Measurements from ENCODE around the gene STK32A.

Gene STK32A

DNA sequence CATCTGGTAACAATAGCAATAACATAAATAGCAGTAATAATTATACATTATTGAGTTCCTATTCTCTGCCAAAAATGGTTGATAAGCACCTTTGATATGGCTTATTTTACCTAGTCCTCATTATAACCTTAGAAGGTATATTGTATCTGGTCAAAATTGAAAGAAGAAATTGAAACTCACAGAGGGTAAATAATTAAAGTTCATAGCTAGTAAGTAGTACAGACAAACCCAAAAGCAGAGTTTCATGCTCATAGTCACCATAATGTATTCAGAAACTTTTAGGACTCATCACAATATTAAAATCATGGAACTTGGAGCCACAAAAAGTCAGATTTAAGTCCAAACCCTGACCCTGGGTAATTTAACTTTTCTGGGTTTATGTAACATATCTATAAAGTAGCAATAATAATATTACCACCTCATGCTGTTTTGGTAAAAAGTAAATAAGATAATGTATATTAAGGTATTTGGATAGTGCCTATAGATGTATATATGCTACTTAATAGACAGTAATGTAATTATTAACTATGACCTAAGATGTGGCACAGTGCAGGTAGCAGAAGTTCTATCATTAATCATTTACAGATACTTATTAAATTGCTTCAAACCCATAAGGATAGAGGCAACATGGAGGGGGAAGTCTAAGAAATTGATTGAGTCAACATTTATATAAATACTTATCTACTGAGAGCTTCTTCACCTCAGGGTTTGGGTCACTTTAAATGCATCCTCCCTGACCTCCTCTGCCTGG lies 32.4 kb downstream of the STK32A start:
- no peak for DNase-seq

DNA sequence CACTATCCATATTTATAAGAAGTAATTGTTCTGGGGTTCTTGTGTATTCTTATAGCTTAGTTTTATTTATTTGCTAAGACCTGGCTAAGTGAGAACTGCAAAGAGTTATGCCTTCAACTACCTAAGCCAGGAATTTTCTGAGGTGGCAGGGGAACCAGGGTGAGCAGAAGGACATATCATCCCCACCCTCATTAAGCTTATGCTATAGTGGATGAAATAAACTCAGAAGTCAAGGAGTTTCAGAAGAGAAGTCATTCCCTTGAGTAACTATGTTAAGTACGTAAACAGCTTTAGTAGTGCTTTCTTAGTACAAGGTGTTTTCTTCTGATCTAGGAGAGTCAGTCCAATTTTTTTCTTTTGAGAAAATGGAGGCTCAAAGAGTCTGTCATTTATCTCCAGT lies 41.7 kb downstream of the STK32A start:
- no peak for DNase-seq

DNA sequence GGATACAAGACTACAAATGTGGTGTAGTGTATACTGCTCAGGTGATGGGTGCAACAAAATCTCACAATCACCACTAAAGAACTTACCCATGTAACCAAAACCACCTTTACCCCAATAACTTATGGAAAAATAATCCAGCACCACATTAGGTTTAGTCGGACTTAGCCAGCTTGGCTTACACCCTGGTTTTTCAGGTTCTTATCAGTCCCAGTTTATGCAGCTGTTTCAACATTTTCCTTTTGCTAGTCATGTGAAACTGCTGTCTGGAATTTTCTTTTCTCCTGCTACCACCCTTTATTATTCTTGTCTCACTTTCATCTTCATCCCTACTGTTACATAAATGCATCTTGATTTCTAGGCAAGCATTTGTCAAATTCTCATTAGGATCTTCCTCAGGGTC lies 51.5 kb downstream of the STK32A start:
- no peak for DNase-seq

DNA sequence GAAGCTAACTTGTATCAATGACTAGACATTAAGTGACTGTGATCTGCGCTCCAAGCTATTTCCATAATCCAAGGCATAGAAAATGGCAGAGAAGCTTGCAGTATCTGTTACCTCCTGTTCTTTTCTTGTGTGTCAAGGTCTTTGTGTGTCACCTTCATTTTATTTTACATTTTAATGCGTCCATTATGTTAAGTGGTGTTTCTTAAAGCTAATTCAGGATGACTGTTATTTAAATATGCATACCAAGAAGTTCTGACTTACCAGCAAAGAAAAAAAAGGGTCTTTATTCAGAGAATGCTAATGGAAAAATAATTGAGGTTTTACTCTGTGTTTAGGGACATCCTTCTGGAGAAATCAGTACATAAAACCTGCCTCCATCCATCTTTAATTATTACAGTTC lies 52.3 kb downstream of the STK32A start:
- DNase-seq = no peak

DNA sequence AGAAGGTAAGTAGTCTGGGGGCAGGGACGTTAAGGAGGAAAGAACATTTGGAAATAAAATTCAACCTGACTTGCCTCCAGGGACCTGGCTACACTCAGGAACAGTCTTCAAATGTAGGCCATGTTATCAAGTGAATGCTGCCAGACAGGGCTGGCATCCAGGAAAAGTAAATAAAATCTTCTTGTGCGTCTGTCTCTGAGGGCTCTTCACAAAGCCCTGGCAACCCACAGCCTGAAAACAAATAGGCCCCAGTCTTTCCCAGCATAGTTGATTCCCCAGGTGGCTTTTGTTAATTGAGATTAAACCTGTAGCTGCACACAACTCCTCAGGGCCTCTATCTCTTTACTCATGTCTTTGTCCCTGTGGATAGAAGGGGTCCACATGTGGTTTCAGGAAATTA lies 55.4 kb downstream of the STK32A start:
- DNase-seq = no peak

DNA sequence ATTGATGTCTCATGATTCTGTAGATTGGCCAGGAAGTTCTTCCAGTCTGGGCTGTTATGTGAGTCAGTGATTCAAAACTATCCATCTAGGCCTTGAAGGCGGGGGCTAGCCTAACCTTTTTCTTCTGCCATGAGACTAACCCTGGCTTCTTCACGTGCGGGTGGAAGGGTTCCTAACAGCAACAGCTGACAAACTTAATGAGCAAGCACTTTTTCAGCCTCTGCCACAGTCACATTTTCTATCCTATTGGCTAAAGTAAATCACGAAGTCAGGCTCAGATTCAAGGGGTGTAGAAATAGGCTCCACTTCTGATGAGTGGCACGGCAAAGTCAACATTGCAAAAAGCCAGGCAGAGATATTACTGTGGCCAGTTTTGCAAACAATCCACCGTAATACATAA lies 68.4 kb downstream of the STK32A start:
- DNase-seq = no peak

DNA sequence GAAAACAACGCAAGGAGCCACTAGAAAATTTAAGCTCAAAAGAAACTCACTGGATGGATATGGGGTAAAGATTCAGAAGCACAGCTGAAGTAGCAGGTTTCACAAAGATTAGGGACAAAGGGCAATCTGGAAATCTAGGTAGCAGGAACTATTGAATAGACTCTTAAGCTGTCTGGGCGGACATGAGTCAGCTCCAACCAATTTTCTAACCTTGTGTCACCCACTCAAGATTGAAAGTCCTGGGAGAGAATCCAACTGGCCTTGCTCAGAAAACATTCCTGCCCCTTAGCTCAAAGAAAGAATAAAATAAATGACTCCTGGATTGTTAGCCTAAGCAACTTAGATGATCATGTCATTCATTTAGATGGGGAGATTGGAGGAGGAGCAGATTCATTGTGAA lies 69.2 kb downstream of the STK32A start:
- no peak for DNase-seq

DNA sequence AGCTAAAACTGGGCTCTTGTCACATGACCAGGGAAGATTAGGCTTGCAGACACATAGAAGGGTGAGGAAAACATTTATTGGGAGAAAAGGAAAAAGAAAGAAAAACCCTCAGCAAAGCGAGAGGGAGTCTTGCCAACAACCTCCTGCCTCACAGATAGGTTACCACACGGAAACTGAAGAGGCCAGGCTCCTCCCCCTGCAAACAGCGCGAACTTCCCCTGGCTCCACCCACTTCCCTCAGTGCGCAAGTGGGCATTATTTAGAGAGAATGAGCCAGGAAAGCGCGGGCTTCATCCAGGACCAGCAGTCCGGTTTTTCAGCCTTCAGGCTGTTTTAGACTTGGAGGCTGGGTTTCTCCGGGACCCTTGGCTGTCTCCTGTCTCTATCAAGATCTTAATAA lies 70.3 kb downstream of the STK32A start:
- DNase-seq = no peak

DNA sequence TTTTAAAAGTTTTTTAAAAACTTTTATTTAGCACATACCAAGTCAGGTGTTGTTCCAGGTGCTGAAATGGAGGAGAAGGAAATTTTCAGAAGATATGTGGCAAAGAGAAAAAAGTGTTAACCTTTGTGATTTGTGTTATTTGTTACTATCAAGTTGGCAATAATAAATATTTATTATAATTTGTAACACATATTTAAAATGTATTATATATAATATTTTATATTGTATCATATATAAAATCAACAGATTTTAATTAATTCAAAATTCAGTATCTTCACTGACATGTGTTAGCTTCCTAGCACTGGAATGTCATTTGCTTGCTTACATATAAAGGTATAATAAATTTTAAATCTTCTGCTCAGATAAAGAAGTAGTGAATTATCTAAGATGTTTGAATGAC lies 71.5 kb downstream of the STK32A start:
- no peak for DNase-seq

DNA sequence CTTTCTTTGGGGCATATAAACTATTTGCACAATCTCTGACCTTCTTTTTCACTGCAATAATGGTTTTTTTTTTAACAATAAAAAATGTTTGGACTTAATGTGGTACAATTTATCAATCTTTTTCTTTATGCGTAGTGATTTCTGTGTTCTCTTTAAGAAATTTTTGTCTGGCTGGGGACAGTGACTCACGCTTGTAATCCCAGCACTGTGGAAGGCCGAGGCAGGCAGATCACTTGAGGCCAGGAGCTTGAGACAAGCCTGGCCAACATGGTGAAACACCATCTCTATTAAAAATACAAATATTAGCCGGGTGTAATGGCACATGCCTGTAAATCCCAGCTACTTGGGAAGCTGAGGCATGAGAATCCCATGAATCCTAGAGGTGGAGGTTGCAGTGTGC lies 72.3 kb downstream of the STK32A start:
- DNase-seq = no peak

DNA sequence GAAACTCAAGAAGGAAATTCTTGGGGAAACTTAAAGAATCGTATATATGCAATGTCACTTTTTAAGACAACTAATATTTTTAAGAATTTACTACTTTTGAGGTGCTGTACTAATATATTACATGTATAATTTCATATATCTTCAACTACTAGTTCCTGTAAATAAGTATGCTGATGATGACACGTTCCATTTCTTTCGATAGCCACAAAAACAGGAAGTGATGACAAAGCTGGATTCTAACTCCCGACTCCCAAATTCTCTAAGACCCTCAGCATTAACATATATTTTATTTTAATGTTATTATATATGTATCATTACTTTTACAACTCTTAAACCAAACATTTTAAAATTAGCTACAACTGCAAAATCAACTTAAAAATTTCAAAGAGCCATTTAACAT lies 74.8 kb downstream of the STK32A start:
- DNase-seq = no peak

DNA sequence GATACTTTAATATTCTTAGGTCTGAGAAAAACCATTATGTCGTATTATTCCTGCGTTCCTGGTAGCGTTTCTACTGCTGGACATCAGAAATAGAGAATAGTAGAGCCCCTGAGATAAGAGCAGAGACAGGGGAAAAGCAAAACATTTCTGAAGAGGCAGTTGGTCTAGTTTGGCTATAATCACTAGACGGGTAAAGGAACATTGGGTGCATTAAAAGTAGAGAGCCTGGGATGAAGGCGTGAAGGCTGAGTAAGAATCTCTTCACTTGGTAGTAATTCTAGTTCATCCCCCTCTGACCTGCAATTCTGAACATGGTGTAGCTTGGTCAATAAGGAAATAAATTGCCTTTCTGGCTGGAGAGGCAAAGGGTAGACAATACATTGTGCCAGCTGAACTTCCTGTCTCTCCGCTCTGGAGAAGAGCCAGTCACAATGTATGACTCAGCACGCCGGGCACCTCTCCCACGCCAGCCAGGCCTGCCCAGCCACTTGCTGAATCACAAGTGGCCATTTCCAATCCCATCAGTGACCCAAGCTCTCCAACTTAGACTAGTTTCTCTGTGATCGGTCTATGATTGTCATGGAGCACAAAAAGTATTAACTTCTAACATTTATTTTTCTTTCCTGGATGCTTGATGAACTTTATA lies 75.4 kb downstream of the STK32A start:
- peak; percentile 29 to 50 for DNase-seq

DNA sequence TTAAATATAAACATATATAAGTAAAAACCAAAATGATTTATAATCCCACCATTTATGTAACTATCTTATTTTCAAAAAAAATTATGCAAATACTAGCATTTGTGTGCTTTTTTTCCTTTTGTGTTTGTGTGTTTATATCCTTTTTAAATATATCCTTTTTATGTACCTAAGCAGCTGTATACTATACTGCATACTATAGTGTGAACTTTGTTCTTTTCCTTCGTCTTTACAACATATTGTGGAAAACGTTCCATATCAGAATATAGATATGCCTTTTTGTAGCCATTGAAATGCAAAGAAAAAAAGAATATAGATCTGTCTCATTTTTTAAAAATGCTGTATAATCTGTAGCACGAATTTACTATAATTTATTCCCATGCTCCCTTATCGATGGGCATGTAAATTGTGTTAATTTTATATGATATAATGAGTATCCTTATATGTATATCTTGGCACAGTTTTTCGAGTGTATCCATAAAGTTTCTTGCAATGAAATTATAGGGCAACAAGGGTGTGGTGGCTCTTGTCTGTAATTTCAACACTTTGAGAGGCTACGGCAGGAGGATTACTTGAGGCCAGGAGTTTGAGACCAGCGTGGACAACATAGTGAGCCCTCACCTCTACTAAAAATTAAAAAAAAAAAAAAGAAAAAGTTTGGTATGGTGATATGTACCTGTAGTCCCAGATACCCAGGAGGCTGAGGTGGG lies 83.3 kb downstream of the STK32A start:
- no peak for DNase-seq

DNA sequence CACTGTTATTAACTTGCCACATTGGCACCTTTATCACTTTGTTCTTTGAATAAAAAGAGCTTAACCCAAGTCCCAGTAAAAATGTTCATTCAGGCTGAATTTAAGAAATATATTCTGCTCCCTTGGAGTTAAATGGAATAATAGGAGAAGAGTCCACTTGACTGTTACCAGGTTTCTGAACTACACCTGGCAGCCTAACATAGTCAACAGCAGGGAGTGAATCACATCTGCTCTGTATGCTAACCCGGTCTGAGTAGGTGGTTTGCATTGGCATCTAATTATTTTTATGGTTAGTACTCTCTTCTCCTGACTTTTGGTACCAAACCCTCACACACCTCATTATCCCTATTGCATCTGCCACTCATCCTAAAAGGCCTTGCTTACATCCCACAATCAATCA lies 86.7 kb downstream of the STK32A start:
- DNase-seq = no peak

DNA sequence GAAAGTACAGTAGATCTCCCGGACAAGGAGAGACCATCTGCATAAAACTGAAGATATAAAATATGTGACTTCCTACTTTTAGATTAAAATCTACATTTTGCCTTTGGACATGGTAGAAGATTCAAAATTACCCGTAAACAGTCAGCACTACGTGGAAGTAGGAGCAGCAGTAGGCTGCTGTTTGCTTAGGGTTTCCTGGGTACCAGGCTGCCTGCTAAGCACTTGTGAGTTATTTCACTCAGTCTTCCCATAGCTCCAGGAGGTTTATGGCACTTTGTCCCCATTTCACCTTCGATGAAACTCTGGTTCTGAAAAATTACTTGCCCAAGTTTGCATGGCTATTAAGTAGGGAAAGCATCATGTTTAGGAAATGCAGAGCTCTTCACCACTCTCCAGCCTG lies 92.6 kb downstream of the STK32A start:
- no peak for DNase-seq

DNA sequence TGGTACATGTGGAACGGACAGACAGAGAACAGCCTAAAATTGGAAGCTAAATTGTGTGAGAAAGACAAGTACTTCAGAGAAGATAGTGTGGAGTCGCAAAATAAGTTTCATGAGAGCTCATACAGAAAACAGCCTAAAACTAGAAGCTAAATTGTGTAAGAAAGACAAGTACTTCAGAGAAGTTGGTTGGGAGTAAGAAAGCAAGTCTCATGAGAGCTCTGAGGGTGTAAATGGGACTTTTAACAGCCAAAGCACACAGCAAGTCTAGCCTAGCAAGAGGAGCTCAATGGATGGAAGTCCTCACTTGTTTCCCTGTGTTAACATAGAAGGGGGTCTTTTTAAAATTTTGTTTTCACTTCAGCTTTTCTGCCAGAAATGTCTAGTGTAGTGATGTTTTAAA lies 93.1 kb downstream of the STK32A start:
- DNase-seq = no peak

DNA sequence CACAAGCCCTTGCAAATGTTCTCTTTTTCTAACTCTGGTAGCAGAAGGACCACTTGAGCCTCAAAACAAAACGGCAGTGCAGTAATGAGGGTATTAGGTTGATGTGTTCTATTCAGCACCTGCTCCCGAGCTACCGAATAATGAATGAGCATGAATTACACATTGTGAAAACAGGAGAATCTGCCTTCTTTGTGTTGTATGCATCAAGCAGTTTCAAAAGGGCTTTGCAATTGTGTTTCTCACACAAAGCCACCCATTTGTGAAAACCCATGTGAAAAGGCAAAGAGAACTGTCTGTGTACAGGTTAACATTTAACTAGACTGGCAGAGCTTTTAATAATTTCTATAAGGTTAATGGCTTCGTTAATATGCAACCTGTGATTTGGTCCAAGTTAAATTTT lies 97.8 kb downstream of the STK32A start:
- DNase-seq = no peak

DNA sequence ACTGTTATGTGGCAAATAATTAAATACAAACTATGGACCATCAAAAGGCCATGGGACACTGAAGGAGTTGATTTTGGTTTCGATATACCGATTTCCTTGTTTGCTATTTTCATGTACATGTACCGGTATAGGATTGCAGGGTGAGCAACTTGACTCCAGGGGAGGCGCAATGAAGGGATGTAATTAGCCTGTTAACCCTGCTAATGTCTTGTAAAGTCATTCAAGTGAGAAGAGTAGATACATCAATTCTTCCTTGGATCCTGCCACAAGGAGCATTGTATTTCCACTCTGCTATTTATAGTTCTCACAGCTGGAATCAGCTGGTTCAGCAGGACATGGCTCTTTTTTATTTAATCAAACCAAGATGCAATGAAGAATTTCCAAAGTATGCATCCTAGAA lies 102.0 kb downstream of the STK32A start:
- no peak for DNase-seq

DNA sequence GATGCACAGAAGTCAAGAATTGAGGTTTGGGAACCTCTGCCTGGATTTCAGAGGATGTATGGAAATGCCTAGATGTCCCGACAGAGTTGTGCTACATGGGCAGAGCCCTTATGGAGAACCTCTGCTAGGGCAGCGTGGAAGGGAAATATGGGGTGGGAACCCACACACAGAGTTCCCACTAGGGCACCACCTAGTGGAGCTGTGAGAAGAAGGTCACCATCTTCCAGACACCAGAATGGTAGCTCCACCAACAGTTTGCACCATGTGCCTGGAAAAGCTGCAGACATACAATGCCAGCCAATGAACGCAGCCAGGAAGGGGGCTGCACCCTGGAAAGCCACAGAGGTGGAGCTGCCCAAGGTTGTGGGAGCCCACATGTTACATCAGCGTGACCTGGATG lies 104.5 kb downstream of the STK32A start:
- no peak for DNase-seq

DNA sequence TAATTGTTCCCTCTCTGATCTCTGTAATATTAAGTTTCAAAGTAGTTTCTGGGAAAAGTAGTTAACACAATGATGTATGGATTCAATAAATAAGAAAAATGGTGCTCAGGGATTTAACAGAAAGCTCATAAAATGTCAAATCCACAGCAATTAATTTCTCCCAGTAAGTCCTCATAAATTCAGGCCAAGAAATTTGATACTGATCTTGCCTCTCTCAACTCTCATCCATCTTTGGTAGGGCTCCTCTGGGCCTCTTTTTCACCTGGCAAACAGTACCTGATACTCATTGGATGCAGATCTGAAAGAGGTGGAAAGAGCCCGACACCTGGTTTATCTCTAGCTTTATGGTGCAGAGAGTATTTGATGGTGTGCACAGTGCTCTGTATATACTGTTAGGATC lies 106.1 kb downstream of the STK32A start:
- no peak for DNase-seq

DNA sequence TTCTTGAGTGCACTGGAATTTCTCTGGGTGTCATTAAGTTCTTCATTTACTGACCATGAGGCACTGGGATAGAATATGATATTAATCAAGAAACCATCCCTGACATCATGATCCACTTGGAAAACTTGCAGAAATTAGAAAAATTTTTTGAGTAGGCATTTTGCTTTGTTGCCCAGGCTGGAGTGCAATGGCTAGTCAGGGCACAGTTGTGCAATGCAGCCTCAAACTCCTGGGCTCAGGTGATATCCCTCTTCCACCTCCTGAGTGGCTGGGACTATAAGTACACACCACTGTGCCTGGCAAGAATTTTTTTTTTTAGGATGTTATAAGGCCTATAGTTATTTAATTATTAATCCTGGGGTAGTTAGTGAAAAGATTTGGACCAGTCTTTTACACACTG lies 106.5 kb downstream of the STK32A start:
- no peak for DNase-seq

DNA sequence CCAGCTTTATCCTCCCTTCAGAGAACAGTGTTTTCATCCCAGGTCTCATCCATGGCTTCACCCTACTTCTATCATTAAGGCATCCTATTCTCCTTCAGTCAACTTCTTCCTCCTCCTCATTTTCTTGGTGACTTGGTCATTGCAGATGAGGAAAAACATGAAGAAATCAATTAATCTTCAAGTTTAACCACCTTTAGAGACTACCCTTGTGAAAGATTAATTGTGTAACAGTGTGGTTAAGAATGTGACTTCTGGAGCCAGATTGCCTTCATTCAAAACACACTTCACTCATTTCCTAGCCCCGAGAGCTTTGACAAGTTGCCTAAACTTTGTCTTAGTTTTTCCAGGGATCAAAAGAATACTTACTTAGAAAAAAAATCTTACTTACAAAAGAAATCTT lies 110.0 kb downstream of the STK32A start:
- DNase-seq = peak; percentile 20 to 41

DNA sequence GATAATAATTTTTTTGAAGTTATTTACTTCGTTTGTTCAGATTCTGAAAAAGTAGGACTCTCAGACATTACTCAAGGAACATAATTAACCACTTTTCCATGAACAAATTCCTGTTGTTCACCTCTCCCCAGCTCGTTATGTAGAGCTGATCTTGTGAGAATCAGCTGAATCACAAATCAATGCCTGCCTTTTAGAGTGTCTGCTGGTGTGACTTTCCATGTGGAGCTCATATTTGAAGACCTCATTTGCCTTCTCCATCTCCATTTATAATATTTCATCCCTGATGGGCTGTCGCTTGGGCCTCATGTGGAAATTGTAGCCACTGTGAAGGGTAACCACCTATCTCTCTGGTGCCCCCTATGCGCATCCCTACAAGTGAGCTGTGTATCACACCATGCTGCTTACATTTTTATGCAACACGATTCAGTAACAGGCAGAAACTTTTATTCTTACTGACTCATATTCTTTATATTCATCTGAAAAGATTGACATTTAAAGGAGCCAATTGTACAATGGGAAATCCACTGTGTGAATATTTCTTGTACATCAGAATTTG lies 111.3 kb downstream of the STK32A start:
- no peak for DNase-seq

DNA sequence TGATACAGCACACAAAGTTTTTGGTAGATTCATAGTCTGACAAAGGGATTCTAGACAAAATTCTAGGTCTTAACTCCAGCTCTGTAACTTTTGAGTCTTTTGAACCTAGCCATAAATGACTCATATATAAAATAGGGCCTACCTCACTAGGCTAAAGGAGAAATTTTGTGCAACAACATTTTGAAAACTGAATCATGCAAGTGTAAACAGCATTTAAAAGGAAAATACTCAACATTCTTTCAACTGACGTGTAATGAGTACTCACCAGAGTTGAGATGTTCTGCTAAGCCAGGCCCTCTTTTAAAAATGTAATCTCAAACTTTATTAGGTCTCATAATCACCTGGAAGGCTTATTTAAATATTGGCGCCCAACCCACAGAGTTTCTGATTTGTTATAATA lies 113.2 kb downstream of the STK32A start:
- no peak for DNase-seq
